HepG2 (cell line): ENCODE data around the gene RWDD4. TPM values are rescaled to one million over a fixed set of nuclear protein-coding genes. Genes with fewer than 3 reads are reported as not detected.

Experiments used
- DRAP1 ChIP-seq: IDR thresholded peaks from 2 replicates; pipeline ENCODE4 v1.6.1; 2016; ENCODE audit warnings: missing genetic modification reagents, missing compliant biosample characterization
- E2F2 ChIP-seq: sonication (generic); formaldehyde crosslinking; IDR thresholded peaks from 2 replicates; pipeline ENCODE4 v1.4.0; 2020; ENCODE audit warnings: missing genetic modification reagents, borderline replicate concordance
- FOXK1 ChIP-seq: sonication (generic); formaldehyde crosslinking; IDR thresholded peaks from 2 replicates; pipeline ENCODE4 v1.4.0; 2020; ENCODE audit warnings: low read depth, missing genetic modification reagents, borderline replicate concordance
- GATAD2A ChIP-seq: IDR thresholded peaks from 2 replicates; pipeline ENCODE4 v1.6.1; 2016
- MXD4 ChIP-seq: IDR thresholded peaks from 2 replicates; pipeline ENCODE4 v1.6.1; 2016; ENCODE audit warnings: mild to moderate bottlenecking, missing biosample characterization, missing genetic modification reagents
- NCOA1 ChIP-seq: sonication (generic); formaldehyde crosslinking; IDR thresholded peaks from 2 replicates; pipeline ENCODE4 v1.9.0; 2021; ENCODE audit warnings: missing genetic modification reagents
- POGZ ChIP-seq: sonication (generic); formaldehyde crosslinking; IDR thresholded peaks from 2 replicates; pipeline ENCODE4 v1.4.0; 2020; ENCODE audit warnings: mild to moderate bottlenecking, missing genetic modification reagents
- POLR2AphosphoS2 ChIP-seq: IDR thresholded peaks from 2 replicates; pipeline ENCODE4 v1.6.1; 2011; ENCODE audit warnings: low read depth, low read length, improper control_type of control experiment
- POLR2AphosphoS5 ChIP-seq: IDR thresholded peaks from 2 replicates; pipeline ENCODE4 v1.6.1; 2012; ENCODE audit warnings: low read depth, low read length
- POLR2G ChIP-seq: fragments of 200-400 bp; formaldehyde crosslinking; IDR thresholded peaks from 2 replicates; pipeline ENCODE4 v1.6.1; 2018; ENCODE audit warnings: mild to moderate bottlenecking, low read depth, low read length, moderate library complexity
- ZZZ3 ChIP-seq: sonication (generic); formaldehyde crosslinking; IDR thresholded peaks from 2 replicates; pipeline ENCODE4 v1.4.0; 2020; ENCODE audit warnings: missing genetic modification reagents, mild to moderate bottlenecking, borderline replicate concordance
- polyA plus RNA-seq, 8 experiments: library from polyadenylated mRNA; depleted of rRNA in 3 of 8; stranded (reverse) in 7 of 8; unstranded in 1 of 8; fragments of >200 nt; fragmentation: Illumina TruSeq in 4 of 8; extraction: Trizol in 4 of 8; gene quantifications; 2 replicates each; pipeline versions ENCODE4 v1.2.1 to v1.2.3, GENCODE V29; 2011 to 2016; ENCODE audit warnings: low read depth in 4 of 8, missing spikeins in 1 of 8, mixed read lengths in 1 of 8; ENCODE audit not compliant: insufficient read depth in 1 of 8
- total RNA-seq, 5 experiments: library from RNA; depleted of rRNA; stranded (reverse); fragments of >200 nt; fragmentation: Illumina TruSeq; extraction: Trizol; gene quantifications; 2 replicates each; pipeline ENCODE4 v1.2.3, GENCODE V29; 2016; ENCODE audit warnings: low read depth in 1 of 5
- TF ChIP-seq, protein P1 (sequence below): sonication (generic); formaldehyde crosslinking; IDR thresholded peaks from 2 replicates; pipeline ENCODE4 v1.4.0; 2020; ENCODE audit warnings: low read depth, missing genetic modification reagents
- TF ChIP-seq, protein P2 (sequence below): sonication (generic); formaldehyde crosslinking; IDR thresholded peaks from 2 replicates; pipeline ENCODE4 v1.5.1; 2020; ENCODE audit warnings: mild to moderate bottlenecking, missing genetic modification reagents, moderate library complexity
- TF ChIP-seq, protein P3 (sequence below): sonication (generic); formaldehyde crosslinking; IDR thresholded peaks from 2 replicates; pipeline ENCODE4 v1.4.0; 2020; ENCODE audit warnings: missing genetic modification reagents
- TF ChIP-seq, protein P4 (sequence below): sonication (generic); formaldehyde crosslinking; IDR thresholded peaks from 2 replicates; pipeline ENCODE4 v1.4.0; 2020; ENCODE audit warnings: missing genetic modification reagents

Gene RWDD4
- total and polyA plus RNA-seq, 2 of the 13 experiments (the other 11 are each of a cell fraction or from before 2014, with no cell fraction given): 10.2 to 25.4 TPM

- TF ChIP-seq E2F2 (CRISPR knock-in tag) (peak; percentile 48; the same call in 1 of the 2 replicates), FOXK1 (CRISPR knock-in tag) (peak; percentile 58; the same call in 1 of the 2 replicates), GATAD2A (CRISPR knock-in tag) (0 out of 2 replicates have a peak, but pooled peaks have one; percentile 22), ZZZ3 (CRISPR knock-in tag) (peak; percentile 86; the same call in 1 of the 2 replicates), POGZ (CRISPR knock-in tag) (peak; percentile 75), MXD4 (0 out of 2 replicates have a peak, but pooled peaks have one; percentile 40), POLR2G (peak; percentile 87), DRAP1 (CRISPR knock-in tag) (peak; percentile 54; the same call in 1 of the 2 replicates), POLR2AphosphoS5 (peak; percentile 52; the same call in 1 of the 2 replicates), POLR2AphosphoS2 (no peak), NCOA1 (CRISPR knock-in tag) (no peak)
- TF ChIP-seq, protein P1, sequence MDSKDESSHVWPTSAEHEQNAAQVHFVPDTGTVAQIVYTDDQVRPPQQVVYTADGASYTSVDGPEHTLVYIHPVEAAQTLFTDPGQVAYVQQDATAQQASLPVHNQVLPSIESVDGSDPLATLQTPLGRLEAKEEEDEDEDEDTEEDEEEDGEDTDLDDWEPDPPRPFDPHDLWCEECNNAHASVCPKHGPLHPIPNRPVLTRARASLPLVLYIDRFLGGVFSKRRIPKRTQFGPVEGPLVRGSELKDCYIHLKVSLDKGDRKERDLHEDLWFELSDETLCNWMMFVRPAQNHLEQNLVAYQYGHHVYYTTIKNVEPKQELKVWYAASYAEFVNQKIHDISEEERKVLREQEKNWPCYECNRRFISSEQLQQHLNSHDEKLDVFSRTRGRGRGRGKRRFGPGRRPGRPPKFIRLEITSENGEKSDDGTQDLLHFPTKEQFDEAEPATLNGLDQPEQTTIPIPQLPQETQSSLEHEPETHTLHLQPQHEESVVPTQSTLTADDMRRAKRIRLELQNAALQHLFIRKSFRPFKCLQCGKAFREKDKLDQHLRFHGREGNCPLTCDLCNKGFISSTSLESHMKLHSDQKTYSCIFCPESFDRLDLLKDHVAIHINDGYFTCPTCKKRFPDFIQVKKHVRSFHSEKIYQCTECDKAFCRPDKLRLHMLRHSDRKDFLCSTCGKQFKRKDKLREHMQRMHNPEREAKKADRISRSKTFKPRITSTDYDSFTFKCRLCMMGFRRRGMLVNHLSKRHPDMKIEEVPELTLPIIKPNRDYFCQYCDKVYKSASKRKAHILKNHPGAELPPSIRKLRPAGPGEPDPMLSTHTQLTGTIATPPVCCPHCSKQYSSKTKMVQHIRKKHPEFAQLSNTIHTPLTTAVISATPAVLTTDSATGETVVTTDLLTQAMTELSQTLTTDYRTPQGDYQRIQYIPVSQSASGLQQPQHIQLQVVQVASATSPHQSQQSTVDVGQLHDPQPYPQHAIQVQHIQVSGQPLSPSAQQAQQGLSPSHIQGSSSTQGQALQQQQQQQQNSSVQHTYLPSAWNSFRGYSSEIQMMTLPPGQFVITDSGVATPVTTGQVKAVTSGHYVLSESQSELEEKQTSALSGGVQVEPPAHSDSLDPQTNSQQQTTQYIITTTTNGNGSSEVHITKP (CRISPR knock-in tag): peak; percentile 53; the same call in 1 of the 2 replicates
- TF ChIP-seq, protein P2, sequence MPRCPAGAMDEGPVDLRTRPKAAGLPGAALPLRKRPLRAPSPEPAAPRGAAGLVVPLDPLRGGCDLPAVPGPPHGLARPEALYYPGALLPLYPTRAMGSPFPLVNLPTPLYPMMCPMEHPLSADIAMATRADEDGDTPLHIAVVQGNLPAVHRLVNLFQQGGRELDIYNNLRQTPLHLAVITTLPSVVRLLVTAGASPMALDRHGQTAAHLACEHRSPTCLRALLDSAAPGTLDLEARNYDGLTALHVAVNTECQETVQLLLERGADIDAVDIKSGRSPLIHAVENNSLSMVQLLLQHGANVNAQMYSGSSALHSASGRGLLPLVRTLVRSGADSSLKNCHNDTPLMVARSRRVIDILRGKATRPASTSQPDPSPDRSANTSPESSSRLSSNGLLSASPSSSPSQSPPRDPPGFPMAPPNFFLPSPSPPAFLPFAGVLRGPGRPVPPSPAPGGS: peak; percentile 54; the same call in 1 of the 2 replicates
- TF ChIP-seq, protein P3, sequence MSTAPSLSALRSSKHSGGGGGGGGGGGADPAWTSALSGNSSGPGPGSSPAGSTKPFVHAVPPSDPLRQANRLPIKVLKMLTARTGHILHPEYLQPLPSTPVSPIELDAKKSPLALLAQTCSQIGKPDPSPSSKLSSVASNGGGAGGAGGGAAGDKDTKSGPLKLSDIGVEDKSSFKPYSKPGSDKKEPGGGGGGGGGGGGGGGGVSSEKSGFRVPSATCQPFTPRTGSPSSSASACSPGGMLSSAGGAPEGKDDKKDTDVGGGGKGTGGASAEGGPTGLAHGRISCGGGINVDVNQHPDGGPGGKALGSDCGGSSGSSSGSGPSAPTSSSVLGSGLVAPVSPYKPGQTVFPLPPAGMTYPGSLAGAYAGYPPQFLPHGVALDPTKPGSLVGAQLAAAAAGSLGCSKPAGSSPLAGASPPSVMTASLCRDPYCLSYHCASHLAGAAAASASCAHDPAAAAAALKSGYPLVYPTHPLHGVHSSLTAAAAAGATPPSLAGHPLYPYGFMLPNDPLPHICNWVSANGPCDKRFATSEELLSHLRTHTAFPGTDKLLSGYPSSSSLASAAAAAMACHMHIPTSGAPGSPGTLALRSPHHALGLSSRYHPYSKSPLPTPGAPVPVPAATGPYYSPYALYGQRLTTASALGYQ (CRISPR knock-in tag): no peak
- TF ChIP-seq, protein P4, sequence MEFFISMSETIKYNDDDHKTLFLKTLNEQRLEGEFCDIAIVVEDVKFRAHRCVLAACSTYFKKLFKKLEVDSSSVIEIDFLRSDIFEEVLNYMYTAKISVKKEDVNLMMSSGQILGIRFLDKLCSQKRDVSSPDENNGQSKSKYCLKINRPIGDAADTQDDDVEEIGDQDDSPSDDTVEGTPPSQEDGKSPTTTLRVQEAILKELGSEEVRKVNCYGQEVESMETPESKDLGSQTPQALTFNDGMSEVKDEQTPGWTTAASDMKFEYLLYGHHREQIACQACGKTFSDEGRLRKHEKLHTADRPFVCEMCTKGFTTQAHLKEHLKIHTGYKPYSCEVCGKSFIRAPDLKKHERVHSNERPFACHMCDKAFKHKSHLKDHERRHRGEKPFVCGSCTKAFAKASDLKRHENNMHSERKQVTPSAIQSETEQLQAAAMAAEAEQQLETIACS (CRISPR knock-in tag): peak; percentile 61
Measured at GRCh38 chr4:183659029-183659871, at the start of gene RWDD4, which contains the start of gene TRAPPC11 (continued).
